Mesenchymal stem cell (in vitro differentiated cells and primary cell): ENCODE results near the gene AFTPH.

Experiments used
- DNase-seq: peaks from one replicate; pipeline ENCODE4 v3.0.0-alpha.2; 2013
- H2AFZ ChIP-seq: one replicate; pipeline ENCODE4 v1.6.1; 2013; ENCODE audit warnings: low read depth, mild to moderate bottlenecking, control low read depth, inconsistent platforms, low read length, moderate library complexity
- H2AK5ac ChIP-seq: 2 replicates; pipeline ENCODE4 v1.6.1; 2013; ENCODE audit warnings: low read length, moderate library complexity, mild to moderate bottlenecking, inconsistent platforms; ENCODE audit not compliant: severe bottlenecking
- H2BK120ac ChIP-seq: one replicate; pipeline ENCODE4 v1.6.1; 2013; ENCODE audit warnings: low read depth, mild to moderate bottlenecking, inconsistent platforms, low read length, moderate library complexity
- H2BK12ac ChIP-seq, 2 experiments: one replicate each; pipeline ENCODE4 v1.6.1; 2013; ENCODE audit warnings: inconsistent platforms in 2 of 2, low read length in 2 of 2, mild to moderate bottlenecking in 2 of 2, moderate library complexity in 2 of 2, control low read depth in 1 of 2
- H2BK15ac ChIP-seq: one replicate; pipeline ENCODE4 v1.6.1; 2013; ENCODE audit warnings: mild to moderate bottlenecking, low read depth, inconsistent platforms; ENCODE audit not compliant: poor library complexity, severe bottlenecking
- H2BK5ac ChIP-seq: 2 replicates; pipeline ENCODE4 v1.6.1; 2013; ENCODE audit warnings: low read depth, mild to moderate bottlenecking, low read length, control low read depth, inconsistent platforms; ENCODE audit not compliant: poor library complexity, severe bottlenecking
- H3K14ac ChIP-seq, 2 experiments: one replicate each; pipeline ENCODE4 v1.6.1; 2013; ENCODE audit warnings: inconsistent platforms in 2 of 2, low read length in 2 of 2, control low read depth in 1 of 2, mild to moderate bottlenecking in 1 of 2, moderate library complexity in 1 of 2
- H3K18ac ChIP-seq, 2 experiments: one replicate each; pipeline ENCODE4 v1.6.1; 2013; ENCODE audit warnings: inconsistent platforms in 2 of 2, low read length in 2 of 2, control low read depth in 1 of 2, low read depth in 1 of 2, mild to moderate bottlenecking in 1 of 2
- H3K23ac ChIP-seq, 2 experiments: one replicate each; pipeline ENCODE4 v1.6.1; 2013; ENCODE audit warnings: inconsistent platforms in 2 of 2, low read length in 2 of 2, mild to moderate bottlenecking in 2 of 2, moderate library complexity in 2 of 2, control low read depth in 1 of 2
- H3K27ac ChIP-seq: 2 replicates; pipeline ENCODE4 v1.5.1; 2013; ENCODE audit warnings: mild to moderate bottlenecking, moderate library complexity, low read length, control low read depth, inconsistent platforms; ENCODE audit not compliant: poor library complexity, severe bottlenecking
- H3K27me3 ChIP-seq, 2 experiments: 2 replicates each; pipeline versions ENCODE4 v1.6.1 to v1.7.0; 2013; ENCODE audit warnings: low read length in 2 of 2, mild to moderate bottlenecking in 2 of 2, moderate library complexity in 2 of 2, control low read depth in 1 of 2, inconsistent platforms in 1 of 2; ENCODE audit not compliant: control insufficient read depth in 1 of 2, insufficient read depth in 1 of 2
- H3K36me3 ChIP-seq, 2 experiments: 2 replicates each; pipeline versions ENCODE4 v1.6.1 to v1.7.0; 2013; ENCODE audit warnings: low read length in 2 of 2, control low read depth in 1 of 2, inconsistent platforms in 1 of 2, low read depth in 1 of 2, mild to moderate bottlenecking in 1 of 2; ENCODE audit not compliant: insufficient read depth in 2 of 2, control insufficient read depth in 1 of 2
- H3K4ac ChIP-seq, 2 experiments: one replicate each; pipeline ENCODE4 v1.6.1; 2013; ENCODE audit warnings: inconsistent platforms in 2 of 2, low read length in 2 of 2, mild to moderate bottlenecking in 2 of 2, moderate library complexity in 2 of 2, control low read depth in 1 of 2, low read depth in 1 of 2
- H3K4me1 ChIP-seq: 2 replicates; pipeline ENCODE4 v1.6.1; 2013; ENCODE audit warnings: low read depth, low read length, control low read depth; ENCODE audit not compliant: control insufficient read depth, insufficient read depth
- H3K4me2 ChIP-seq: 2 replicates; pipeline ENCODE4 v1.6.1; 2013; ENCODE audit warnings: low read length, mild to moderate bottlenecking, inconsistent platforms; ENCODE audit not compliant: poor library complexity, severe bottlenecking
- H3K4me3 ChIP-seq, 2 experiments: 2 replicates each; pipeline versions ENCODE4 v1.5.1 to v1.7.0; 2013; ENCODE audit warnings: low read length in 2 of 2, mild to moderate bottlenecking in 2 of 2, control low read depth in 1 of 2, low read depth in 1 of 2; ENCODE audit not compliant: insufficient read depth in 1 of 2
- H3K79me1 ChIP-seq: replicated peaks from 2 replicates; pipeline ENCODE4 v1.6.1; 2013; ENCODE audit warnings: mild to moderate bottlenecking, control low read depth, low read length, inconsistent platforms; ENCODE audit not compliant: poor library complexity, severe bottlenecking
- H3K9ac ChIP-seq: 2 replicates; pipeline ENCODE4 v1.7.0; 2013; ENCODE audit warnings: mild to moderate bottlenecking, low read length, moderate library complexity
- H3K9me3 ChIP-seq: 2 replicates; pipeline ENCODE4 v1.7.0; 2013; ENCODE audit warnings: mild to moderate bottlenecking, low read length; ENCODE audit not compliant: control insufficient read depth
- H4K8ac ChIP-seq: one replicate; pipeline ENCODE4 v1.6.1; 2013; ENCODE audit warnings: inconsistent platforms, mild to moderate bottlenecking, low read length, moderate library complexity
- H4K91ac ChIP-seq: one replicate; pipeline ENCODE4 v1.6.1; 2013; ENCODE audit warnings: mild to moderate bottlenecking, low read length, inconsistent platforms
- WGBS: methylation state at CpG from one replicate; pipeline ENCODE4 v1.1.7; 2013; ENCODE audit warnings: mixed read lengths; 5-methylcytosine and 5-hydroxymethylcytosine counted together

AFTPH gene

GRCh38 chr2:64613276-64613675 lies 89.1 kb downstream of the AFTPH start:
- Histone ChIP-seq H3K27ac (no peak overlapping the region), H3K36me3 (no peaks in the 10 kb centered on the region), H2BK120ac (no peak overlapping the region), H3K9me3 (no peaks in the 10 kb centered on the region), H2AK5ac (no peak overlapping the region), H3K14ac (no peak overlapping the region), H2BK5ac (no peak overlapping the region), H3K27me3 (peaks cover 0 to 6% of the 10 kb centered on the region in 2 experiments), H2BK12ac (no peak overlapping the region), H3K9ac (no peak overlapping the region), H3K4me2 (no peak overlapping the region), H4K8ac (no peak overlapping the region), H2AFZ (no peak overlapping the region), H3K79me1 (no peaks in the 10 kb centered on the region), H3K4ac (no peak overlapping the region), H4K91ac (no peak overlapping the region), H3K23ac (no peak overlapping the region), H3K4me1 (peaks cover 7% of the 10 kb centered on the region), H2BK15ac (no peak overlapping the region), H3K4me3 (no peak overlapping the region), H3K18ac (no peak overlapping the region)
- DNase-seq: no peak
- WGBS: 93% methylated on average over 2 of the region's 7 CpGs

GRCh38 chr2:64615192-64615763 lies 91.2 kb downstream of the AFTPH start:
- Histone ChIP-seq H2AFZ (no peak overlapping the region), H3K27ac (no peak overlapping the region), H3K79me1 (no peaks in the 10 kb centered on the region), H3K36me3 (no peaks in the 10 kb centered on the region), H2BK120ac (no peak overlapping the region), H3K14ac (no peak overlapping the region), H3K9me3 (no peaks in the 10 kb centered on the region), H3K18ac (no peak overlapping the region), H3K9ac (no peak overlapping the region), H2AK5ac (no peak overlapping the region), H3K4me3 (no peak overlapping the region), H2BK5ac (no peak overlapping the region), H4K91ac (no peak overlapping the region), H2BK12ac (no peak overlapping the region), H3K23ac (no peak overlapping the region), H2BK15ac (no peak overlapping the region), H3K27me3 (peaks cover 0 to 6% of the 10 kb centered on the region in 2 experiments), H3K4me2 (no peak overlapping the region), H4K8ac (no peak overlapping the region), H3K4ac (no peak overlapping the region), H3K4me1 (no peaks in the 10 kb centered on the region)
- 85% methylated on average over 6 of the region's 6 CpGs for WGBS
- no peak for DNase-seq

- H3K9ac ChIP-seq: no peak overlapping the region
Observed at GRCh38 chr2:64615844-64616536, 91.9 kb downstream of the AFTPH start.

GRCh38 chr2:64617631-64618151 lies 93.6 kb downstream of the AFTPH start:
- no peaks in the 10 kb centered on the region for H3K36me3 ChIP-seq
- 76% methylated on average over 6 of the region's 6 CpGs for WGBS

More at GRCh38 chr2:64615844-64616536, 91.9 kb downstream of the AFTPH start:
- no peak overlapping the region for H3K4ac ChIP-seq
- no peak overlapping the region for H4K91ac ChIP-seq
- H4K8ac ChIP-seq: no peak overlapping the region
- peaks cover 0 to 6% of the 10 kb centered on the region in 2 experiments for H3K27me3 ChIP-seq
- H2AK5ac ChIP-seq: no peak overlapping the region
- H2BK15ac ChIP-seq: no peak overlapping the region
- 91% methylated on average over 7 of the region's 7 CpGs for WGBS
- no peaks in the 10 kb centered on the region for H3K4me1 ChIP-seq
- no peak overlapping the region for H3K14ac ChIP-seq
- no peaks in the 10 kb centered on the region for H3K9me3 ChIP-seq
- H3K36me3 ChIP-seq: no peaks in the 10 kb centered on the region
- no peak overlapping the region for H3K4me3 ChIP-seq
- DNase-seq: no peak
- no peak overlapping the region for H3K4me2 ChIP-seq
- H3K23ac ChIP-seq: no peak overlapping the region
- no peak overlapping the region for H2AFZ ChIP-seq
- H3K18ac ChIP-seq: no peak overlapping the region
- no peak overlapping the region for H2BK12ac ChIP-seq
- no peak overlapping the region for H2BK120ac ChIP-seq
- no peaks in the 10 kb centered on the region for H3K79me1 ChIP-seq
- no peak overlapping the region for H3K27ac ChIP-seq
- no peak overlapping the region for H2BK5ac ChIP-seq

More at GRCh38 chr2:64617631-64618151, 93.6 kb downstream of the AFTPH start:
- Histone ChIP-seq H3K23ac (no peak overlapping the region), H3K79me1 (no peaks in the 10 kb centered on the region), H3K14ac (no peak overlapping the region), H2BK5ac (no peak overlapping the region), H3K4me3 (no peak overlapping the region), H2AK5ac (no peak overlapping the region), H3K27me3 (no peaks in the 10 kb centered on the region), H4K91ac (no peak overlapping the region), H2BK120ac (no peak overlapping the region), H2BK12ac (no peak overlapping the region), H3K27ac (no peak overlapping the region), H3K18ac (no peak overlapping the region), H4K8ac (no peak overlapping the region), H3K9me3 (no peaks in the 10 kb centered on the region), H3K4me1 (peaks cover 3% of the 10 kb centered on the region), H3K4ac (no peak overlapping the region), H3K9ac (no peak overlapping the region), H3K4me2 (no peak overlapping the region), H2BK15ac (no peak overlapping the region), H2AFZ (no peak overlapping the region)
- no peak for DNase-seq
